ENCODE data around the gene DTWD2. TPM values are rescaled to one million over a fixed set of nuclear protein-coding genes. Genes with fewer than 3 reads are reported as not detected.

DTWD2 gene
- total RNA-seq, 1 experiment from 2014 or later, result 12.3 TPM

GRCh38 chr5:119019949-119020348 is 31.6 kb upstream of the DTWD2 start:
- TF ChIP-seq CTCF (IDR thresholded peaks at IDR 0.05; ENCODE audit: unreplicated experiment), result no peak
- H3K4me3 Mint-ChIP-seq (ENCODE audit: low read depth, unreplicated experiment), result no peak overlapping the region
- no peaks in the 10 kb centered on the region for H3K36me3 Mint-ChIP-seq (ENCODE audit: insufficient read depth, unreplicated experiment)
- BruUV-seq (replicated peaks), result no TSS peak
- no peaks in the 10 kb centered on the region for H3K9me3 Mint-ChIP-seq (ENCODE audit: low read depth, unreplicated experiment)
- intact Hi-C loops (cut with micrococcal nuclease; ENCODE audit: unreplicated experiment), result loop anchor here (5.0 to 10.0 kb wide), 3 partner anchors 112 to 722 kb away; no protein-coding TSS in a partner anchor
- H3K4me1 Mint-ChIP-seq (ENCODE audit: low read depth, unreplicated experiment), result peaks cover 9% of the 10 kb centered on the region
- CTCF ChIA-PET, result interaction anchor here (0.6 kb wide), 1 partner anchor 64 kb away, joined by 3 read pairs; no protein-coding TSS in a partner anchor
- no peaks in the 10 kb centered on the region for H3K27me3 Mint-ChIP-seq (ENCODE audit: unreplicated experiment)
- no peak overlapping the region for H3K27ac Mint-ChIP-seq (ENCODE audit: unreplicated experiment)
- no peak for DNase-seq

GRCh38 chr5:119019501-119019900 is 31.2 kb upstream of the DTWD2 start:
- no peak for TF ChIP-seq CTCF (IDR thresholded peaks at IDR 0.05; ENCODE audit: unreplicated experiment)
- Mint-ChIP-seq H3K4me3 (ENCODE audit: low read depth, unreplicated experiment) (no peak overlapping the region), H3K4me1 (ENCODE audit: low read depth, unreplicated experiment) (peaks cover 9% of the 10 kb centered on the region), H3K27ac (ENCODE audit: unreplicated experiment) (no peak overlapping the region), H3K9me3 (ENCODE audit: low read depth, unreplicated experiment) (no peaks in the 10 kb centered on the region), H3K36me3 (ENCODE audit: insufficient read depth, unreplicated experiment) (no peaks in the 10 kb centered on the region), H3K27me3 (ENCODE audit: unreplicated experiment) (no peaks in the 10 kb centered on the region)
- no peak for DNase-seq
- intact Hi-C loops (cut with micrococcal nuclease; ENCODE audit: unreplicated experiment), result no loop called here
- no TSS peak for BruUV-seq (replicated peaks)
- CTCF ChIA-PET, result interaction anchor here (0.5 kb wide), 1 partner anchor 394 kb away, joined by 3 read pairs; no protein-coding TSS in a partner anchor

- BruUV-seq (replicated peaks), result no TSS peak
- DNase-seq, result no peak
Observed at GRCh38 chr5:119017994-119018393, 29.6 kb upstream of the DTWD2 start.

GRCh38 chr5:119016125-119016774 is 27.9 kb upstream of the DTWD2 start:
- no peak overlapping the region for H3K4me3 Mint-ChIP-seq (ENCODE audit: low read depth, unreplicated experiment)
- no peaks in the 10 kb centered on the region for H3K27me3 Mint-ChIP-seq (ENCODE audit: unreplicated experiment)
- no peaks in the 10 kb centered on the region for H3K4me1 Mint-ChIP-seq (ENCODE audit: low read depth, unreplicated experiment)
- intact Hi-C loops (cut with micrococcal nuclease; ENCODE audit: unreplicated experiment), result no loop called here
- H3K27ac Mint-ChIP-seq (ENCODE audit: unreplicated experiment), result no peak overlapping the region
- TF ChIP-seq CTCF (IDR thresholded peaks at IDR 0.05; ENCODE audit: unreplicated experiment), result no peak
- no peaks in the 10 kb centered on the region for H3K9me3 Mint-ChIP-seq (ENCODE audit: low read depth, unreplicated experiment)
- no peaks in the 10 kb centered on the region for H3K36me3 Mint-ChIP-seq (ENCODE audit: insufficient read depth, unreplicated experiment)
- no peak for DNase-seq
- no TSS peak for BruUV-seq (replicated peaks)
- CTCF ChIA-PET, result interaction anchor here (1.2 kb wide), 1 partner anchor 418 kb away, joined by 3 read pairs; no protein-coding TSS in a partner anchor

More at GRCh38 chr5:119017994-119018393, 29.6 kb upstream of the DTWD2 start:
- Mint-ChIP-seq H3K9me3 (ENCODE audit: low read depth, unreplicated experiment) (no peaks in the 10 kb centered on the region), H3K4me3 (ENCODE audit: low read depth, unreplicated experiment) (no peak overlapping the region), H3K4me1 (ENCODE audit: low read depth, unreplicated experiment) (peaks cover 9% of the 10 kb centered on the region), H3K27ac (ENCODE audit: unreplicated experiment) (no peak overlapping the region), H3K36me3 (ENCODE audit: insufficient read depth, unreplicated experiment) (no peaks in the 10 kb centered on the region), H3K27me3 (ENCODE audit: unreplicated experiment) (no peaks in the 10 kb centered on the region)
- intact Hi-C loops (cut with micrococcal nuclease; ENCODE audit: unreplicated experiment), result no loop called here
- CTCF ChIA-PET, result no interaction called here
- no peak for TF ChIP-seq CTCF (IDR thresholded peaks at IDR 0.05; ENCODE audit: unreplicated experiment)
